OCI-M2 (cell line): ENCODE measurements around the gene HIVEP3.

Source experiments
- DNase-seq: peaks from one replicate; lab custom pipeline; 2025; ENCODE audit not compliant: unreplicated experiment; lab: John Stamatoyannopoulos, UW

HIVEP3 gene

GRCh38 chr1:41874903-41875411 lies 43.8 kb downstream of the HIVEP3 start:
- DNase-seq: no peak

GRCh38 chr1:41874151-41874719 lies 44.5 kb downstream of the HIVEP3 start:
- DNase-seq: no peak

GRCh38 chr1:41872074-41872473 lies 46.6 kb downstream of the HIVEP3 start:
- no peak for DNase-seq

- no peak for DNase-seq
These were observed 48.6 kb downstream of the HIVEP3 start for GRCh38 chr1:41870076-41870562.

GRCh38 chr1:41868241-41868998 lies 50.3 kb downstream of the HIVEP3 start:
- no peak for DNase-seq

- no peak for DNase-seq
These were observed 52.4 kb downstream of the HIVEP3 start for GRCh38 chr1:41866285-41866684.

- DNase-seq: no peak
These were observed 54.2 kb downstream of the HIVEP3 start for GRCh38 chr1:41864471-41865040.

GRCh38 chr1:41863718-41864117 lies 55.0 kb downstream of the HIVEP3 start:
- no peak for DNase-seq

- no peak for DNase-seq
These were observed 56.1 kb downstream of the HIVEP3 start for GRCh38 chr1:41862384-41863221.

- no peak for DNase-seq
These were observed 57.0 kb downstream of the HIVEP3 start for GRCh38 chr1:41861535-41862383.

- DNase-seq: no peak
These were observed 58.0 kb downstream of the HIVEP3 start for GRCh38 chr1:41860771-41861170.

GRCh38 chr1:41860214-41860613 lies 58.5 kb downstream of the HIVEP3 start:
- no peak for DNase-seq

GRCh38 chr1:41859686-41860085 lies 59.0 kb downstream of the HIVEP3 start:
- DNase-seq: no peak

GRCh38 chr1:41856944-41857285 lies 61.8 kb downstream of the HIVEP3 start:
- no peak for DNase-seq

- no peak for DNase-seq
These were observed 62.4 kb downstream of the HIVEP3 start for GRCh38 chr1:41856151-41856943.

GRCh38 chr1:41855713-41856112 lies 63.0 kb downstream of the HIVEP3 start:
- no peak for DNase-seq

- DNase-seq: no peak
These were observed 64.8 kb downstream of the HIVEP3 start for GRCh38 chr1:41853907-41854306.

- no peak for DNase-seq
These were observed 66.6 kb downstream of the HIVEP3 start for GRCh38 chr1:41852091-41852490.

- no peak for DNase-seq
These were observed 67.1 kb downstream of the HIVEP3 start for GRCh38 chr1:41851589-41851988.

- DNase-seq: no peak
These were observed 68.7 kb downstream of the HIVEP3 start for GRCh38 chr1:41850029-41850428.
